Astrocyte (in vitro differentiated cells and primary cell): ENCODE results near the gene PPP4C. TPM values are rescaled to one million over a fixed set of nuclear protein-coding genes. Genes with fewer than 3 reads are reported as not detected.

Experiments used
- DNase-seq: peaks from one replicate; pipeline ENCODE4 v3.0.0-alpha.2; 2010; ENCODE audit warnings: low read depth
- FAIRE-seq: peaks from 2 replicates; lab custom pipeline; 2011; peaks lifted over from hg19 to GRCh38; lab: Jason Lieb, UNC
- H2AFZ ChIP-seq: 2 replicates; pipeline ENCODE4 v1.6.0; 2012; ENCODE audit warnings: low read depth, low read length, inconsistent platforms
- H3K27ac ChIP-seq: 2 replicates; pipeline ENCODE4 v1.5.1; 2011; ENCODE audit warnings: low read depth, low read length, inconsistent platforms
- H3K27me3 ChIP-seq: 2 replicates; pipeline ENCODE4 v1.6.0; 2011; ENCODE audit warnings: low read length, inconsistent platforms; ENCODE audit not compliant: insufficient read depth
- H3K36me3 ChIP-seq: 2 replicates; pipeline ENCODE4 v1.5.1; 2011; ENCODE audit warnings: low read length, inconsistent platforms; ENCODE audit not compliant: insufficient read depth
- H3K4me1 ChIP-seq: 2 replicates; pipeline ENCODE4 v1.5.1; 2011; ENCODE audit warnings: low read length, inconsistent platforms; ENCODE audit not compliant: insufficient read depth
- H3K4me2 ChIP-seq: 2 replicates; pipeline ENCODE4 v1.6.0; 2012; ENCODE audit warnings: low read length, inconsistent platforms
- H3K4me3 ChIP-seq: 2 replicates; pipeline ENCODE4 v1.5.1; 2011; ENCODE audit warnings: low read depth, mild to moderate bottlenecking, low read length, inconsistent platforms; ENCODE audit not compliant: insufficient read depth
- H3K79me2 ChIP-seq: 2 replicates; pipeline ENCODE4 v1.6.0; 2012; ENCODE audit warnings: mild to moderate bottlenecking, low read length, inconsistent platforms; ENCODE audit not compliant: insufficient read depth
- H3K9ac ChIP-seq: 2 replicates; pipeline ENCODE4 v1.6.0; 2012; ENCODE audit warnings: mild to moderate bottlenecking, low read length, inconsistent platforms
- H3K9me3 ChIP-seq: 2 replicates; pipeline ENCODE4 v1.5.1; 2012; ENCODE audit warnings: low read depth, mild to moderate bottlenecking, low read length, inconsistent platforms; ENCODE audit not compliant: insufficient read depth
- H4K20me1 ChIP-seq: 2 replicates; pipeline ENCODE4 v1.6.0; 2012; ENCODE audit warnings: low read length, inconsistent platforms; ENCODE audit not compliant: insufficient read depth
- H3K27ac Mint-ChIP-seq: one replicate; pipeline ENCODE4 v1.8.0; 2021; ENCODE audit warnings: mild to moderate bottlenecking, mixed read lengths; ENCODE audit not compliant: unreplicated experiment
- H3K27me3 Mint-ChIP-seq: one replicate; pipeline ENCODE4 v1.8.0; 2021; ENCODE audit warnings: low read depth, mixed read lengths; ENCODE audit not compliant: unreplicated experiment
- H3K36me3 Mint-ChIP-seq: one replicate; pipeline ENCODE4 v1.8.0; 2021; ENCODE audit warnings: low read depth, mixed read lengths; ENCODE audit not compliant: unreplicated experiment
- H3K4me1 Mint-ChIP-seq: one replicate; pipeline ENCODE4 v1.8.0; 2021; ENCODE audit warnings: low read depth, mixed read lengths; ENCODE audit not compliant: unreplicated experiment
- H3K4me3 Mint-ChIP-seq: one replicate; pipeline ENCODE4 v1.8.0; 2021; ENCODE audit warnings: mild to moderate bottlenecking, moderate library complexity, mixed read lengths; ENCODE audit not compliant: unreplicated experiment
- H3K9me3 Mint-ChIP-seq: one replicate; pipeline ENCODE4 v1.8.0; 2021; ENCODE audit warnings: mild to moderate bottlenecking, mixed read lengths; ENCODE audit not compliant: unreplicated experiment
- CTCF ChIP-seq: IDR thresholded peaks from 2 replicates; pipeline ENCODE4 v1.5.1; 2011; ENCODE audit warnings: low read depth, mild to moderate bottlenecking, inconsistent platforms, low read length, moderate library complexity; ENCODE audit not compliant: insufficient read depth
- EZH2 ChIP-seq: IDR thresholded peaks from 2 replicates; pipeline ENCODE4 v1.6.1; 2012; ENCODE audit warnings: mild to moderate bottlenecking, low read length, inconsistent platforms; ENCODE audit not compliant: insufficient read depth
- total RNA-seq: library from RNA; stranded (reverse); gene quantifications from 2 replicates; pipeline ENCODE4 v1.2.1, GENCODE V29; 2021

PPP4C gene
- total RNA-seq, 1 donor from 2014 or later = 140 TPM

- no peak for TF ChIP-seq EZH2
- Histone ChIP-seq H2AFZ (no peak overlapping the region), H4K20me1 (no peaks in the 10 kb centered on the region), H3K79me2 (no peaks in the 10 kb centered on the region), H3K9me3 (no peaks in the 10 kb centered on the region), H3K27ac (no peak overlapping the region), H3K4me2 (no peak overlapping the region), H3K36me3 (no peaks in the 10 kb centered on the region), H3K9ac (no peak overlapping the region), H3K4me1 (peaks cover 3% of the 10 kb centered on the region), H3K27me3 (no peaks in the 10 kb centered on the region), H3K4me3 (no peak overlapping the region)
- H3K27me3 Mint-ChIP-seq = peaks cover 13% of the 10 kb centered on the region
- H3K9me3 Mint-ChIP-seq = no peaks in the 10 kb centered on the region
- no peak overlapping the region for H3K27ac Mint-ChIP-seq
- H3K4me3 Mint-ChIP-seq = no peak overlapping the region
- FAIRE-seq = no peak
- DNase-seq = no peak
- peaks cover 7% of the 10 kb centered on the region for H3K4me1 Mint-ChIP-seq
- no peaks in the 10 kb centered on the region for H3K36me3 Mint-ChIP-seq
These were observed 52.2 kb downstream of the PPP4C start for GRCh38 chr16:30127993-30128392.

- FAIRE-seq = no peak
- H2AFZ ChIP-seq = no peak overlapping the region
- DNase-seq = no peak
- TF ChIP-seq EZH2 = no peak
- TF ChIP-seq CTCF = no peak
- Mint-ChIP-seq H3K27ac (no peak overlapping the region), H3K27me3 (peaks cover 17% of the 10 kb centered on the region), H3K4me3 (no peak overlapping the region), H3K4me1 (no peaks in the 10 kb centered on the region), H3K9me3 (no peaks in the 10 kb centered on the region), H3K36me3 (no peaks in the 10 kb centered on the region)
- no peaks in the 10 kb centered on the region for H3K9me3 ChIP-seq
- no peak overlapping the region for H3K4me3 ChIP-seq
- H3K27ac ChIP-seq = no peak overlapping the region
- no peak overlapping the region for H3K4me2 ChIP-seq
- no peaks in the 10 kb centered on the region for H3K36me3 ChIP-seq
- no peaks in the 10 kb centered on the region for H3K4me1 ChIP-seq
- H3K9ac ChIP-seq = no peak overlapping the region
- no peaks in the 10 kb centered on the region for H3K27me3 ChIP-seq
- H3K79me2 ChIP-seq = no peaks in the 10 kb centered on the region
- no peaks in the 10 kb centered on the region for H4K20me1 ChIP-seq
These were observed 56.2 kb downstream of the PPP4C start for GRCh38 chr16:30131869-30132475.

GRCh38 chr16:30132591-30132990, 56.8 kb downstream of the PPP4C start:
- no peaks in the 10 kb centered on the region for H3K36me3 ChIP-seq
- no peak overlapping the region for H2AFZ ChIP-seq
- no peaks in the 10 kb centered on the region for H3K27me3 ChIP-seq
- H3K27me3 Mint-ChIP-seq = peaks cover 18% of the 10 kb centered on the region
- H3K4me2 ChIP-seq = no peak overlapping the region
- no peak overlapping the region for H3K4me3 Mint-ChIP-seq
- H4K20me1 ChIP-seq = no peaks in the 10 kb centered on the region
- no peaks in the 10 kb centered on the region for H3K36me3 Mint-ChIP-seq
- no peak for TF ChIP-seq EZH2
- TF ChIP-seq CTCF = no peak
- H3K9ac ChIP-seq = no peak overlapping the region
- H3K4me1 ChIP-seq = no peaks in the 10 kb centered on the region
- no peak overlapping the region for H3K4me3 ChIP-seq
- no peaks in the 10 kb centered on the region for H3K9me3 ChIP-seq
- H3K79me2 ChIP-seq = no peaks in the 10 kb centered on the region
- peaks cover 2% of the 10 kb centered on the region for H3K9me3 Mint-ChIP-seq
- no peak for DNase-seq
- H3K27ac Mint-ChIP-seq = no peak overlapping the region
- H3K27ac ChIP-seq = no peak overlapping the region
- FAIRE-seq = no peak
- H3K4me1 Mint-ChIP-seq = no peaks in the 10 kb centered on the region

Other genes with a start within 250 kb of the PPP4C start
- gene CDIPT, start 212.8 kb upstream of the PPP4C start, total RNA-seq = 88.1 and 92.0 TPM in 2 replicates
- gene SEZ6L2, start 176.4 kb upstream of the PPP4C start, total RNA-seq = 69.6 and 90.6 TPM in 2 replicates
- 43.3 and 44.8 TPM in 2 replicates for gene ASPHD1, start 175.5 kb upstream of the PPP4C start, total RNA-seq
- 25.1 and 27.1 TPM in 2 replicates for gene KCTD13, start 149.8 kb upstream of the PPP4C start, total RNA-seq
- 96.6 and 104 TPM in 2 replicates for gene TMEM219, start 113.9 kb upstream of the PPP4C start, total RNA-seq
- gene TAOK2, start 102.1 kb upstream of the PPP4C start, total RNA-seq = 55.2 and 55.9 TPM in 2 replicates
- gene HIRIP3, start 80.4 kb upstream of the PPP4C start, total RNA-seq = 4.3 and 5.0 TPM in 2 replicates
- gene INO80E, start 79.8 kb upstream of the PPP4C start, total RNA-seq = 58.5 and 64.8 TPM in 2 replicates
- 0.50 and 0.89 TPM in 2 replicates for gene DOC2A, start 65.0 kb upstream of the PPP4C start, total RNA-seq
- gene C16orf92, start 52.8 kb upstream of the PPP4C start, total RNA-seq = not detected in 2 replicates
- gene TLCD3B, start 44.7 kb upstream of the PPP4C start, total RNA-seq = 1.4 and 1.9 TPM in 2 replicates
- gene ALDOA, start 10.2 kb upstream of the PPP4C start, total RNA-seq = 1,795 and 1,830 TPM in 2 replicates
- 0.22 and 0.27 TPM in 2 replicates for gene TBX6, start 15.9 kb downstream of the PPP4C start, total RNA-seq
- 20.5 and 25.2 TPM in 2 replicates for gene YPEL3, start 20.2 kb downstream of the PPP4C start, total RNA-seq
- 1.8 and 3.6 TPM in 2 replicates for gene GDPD3, start 37.5 kb downstream of the PPP4C start, total RNA-seq
- gene MAPK3, start 47.2 kb downstream of the PPP4C start, total RNA-seq = 28.7 and 35.1 TPM in 2 replicates
- 3.1 and 4.0 TPM in 2 replicates for gene CORO1A, start 107.6 kb downstream of the PPP4C start, total RNA-seq
- gene BOLA2B, start 117.7 kb downstream of the PPP4C start, total RNA-seq = 125 and 149 TPM in 2 replicates
- gene SLX1A, start 117.9 kb downstream of the PPP4C start, total RNA-seq = 10.9 and 14.5 TPM in 2 replicates
- gene SULT1A3, start 123.3 kb downstream of the PPP4C start, total RNA-seq = 8.6 and 11.9 TPM in 2 replicates
- 7.7 and 12.3 TPM in 2 replicates for gene NPIPB13, start 172.5 kb downstream of the PPP4C start, total RNA-seq